ENCODE results near the gene FLT3.

DNA sequence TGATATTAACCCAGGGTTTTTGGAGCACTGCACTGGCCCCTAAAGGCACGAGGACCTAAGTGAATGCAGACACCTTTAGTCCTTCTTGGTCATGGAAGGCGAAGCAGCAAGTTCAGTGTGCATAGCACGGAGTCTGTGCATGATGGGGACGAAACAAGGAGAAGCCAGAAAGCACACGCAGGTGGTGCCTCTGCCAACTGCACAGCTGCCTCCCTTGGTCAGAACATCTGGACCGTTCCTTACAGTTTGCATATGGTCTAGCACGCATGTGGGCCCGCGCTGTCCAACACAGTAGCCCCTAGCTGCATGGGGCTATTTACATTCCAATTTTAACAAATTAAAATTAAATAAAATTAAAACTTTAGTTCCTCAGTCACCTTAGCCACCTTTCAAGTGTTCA lies 44.0 kb downstream of the FLT3 start:
- TF ChIP-seq, protein P1, sequence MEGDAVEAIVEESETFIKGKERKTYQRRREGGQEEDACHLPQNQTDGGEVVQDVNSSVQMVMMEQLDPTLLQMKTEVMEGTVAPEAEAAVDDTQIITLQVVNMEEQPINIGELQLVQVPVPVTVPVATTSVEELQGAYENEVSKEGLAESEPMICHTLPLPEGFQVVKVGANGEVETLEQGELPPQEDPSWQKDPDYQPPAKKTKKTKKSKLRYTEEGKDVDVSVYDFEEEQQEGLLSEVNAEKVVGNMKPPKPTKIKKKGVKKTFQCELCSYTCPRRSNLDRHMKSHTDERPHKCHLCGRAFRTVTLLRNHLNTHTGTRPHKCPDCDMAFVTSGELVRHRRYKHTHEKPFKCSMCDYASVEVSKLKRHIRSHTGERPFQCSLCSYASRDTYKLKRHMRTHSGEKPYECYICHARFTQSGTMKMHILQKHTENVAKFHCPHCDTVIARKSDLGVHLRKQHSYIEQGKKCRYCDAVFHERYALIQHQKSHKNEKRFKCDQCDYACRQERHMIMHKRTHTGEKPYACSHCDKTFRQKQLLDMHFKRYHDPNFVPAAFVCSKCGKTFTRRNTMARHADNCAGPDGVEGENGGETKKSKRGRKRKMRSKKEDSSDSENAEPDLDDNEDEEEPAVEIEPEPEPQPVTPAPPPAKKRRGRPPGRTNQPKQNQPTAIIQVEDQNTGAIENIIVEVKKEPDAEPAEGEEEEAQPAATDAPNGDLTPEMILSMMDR (IDR thresholded peaks at IDR 0.05), result no peak
- no peak for TF ChIP-seq POLR2A (IDR thresholded peaks at IDR 0.05)

Measured in adrenal gland (tissue), 5 donors.